ENCODE results near the gene NHSL2. TPM values are rescaled to one million over a fixed set of nuclear protein-coding genes. Genes with fewer than 3 reads are reported as not detected.

Gene NHSL2
- total RNA-seq, 1 experiment from 2014 or later = not detected

GRCh38 chrX:72001906-72002305 lies 91.3 kb downstream of the NHSL2 start:
- Histone ChIP-seq H3K36me3 (ENCODE audit: low read depth) (no peaks in the 10 kb centered on the region), H3K79me2 (ENCODE audit: low read depth) (no peaks in the 10 kb centered on the region), H3K27ac (no peak overlapping the region), H2AFZ (no peak overlapping the region), H3K4me3 (no peak overlapping the region), H3F3A (ENCODE audit: insufficient read depth, low read depth) (no peaks in the 10 kb centered on the region), H3K9me3 (ENCODE audit: insufficient read depth, low read depth) (no peaks in the 10 kb centered on the region), H3K4me2 (no peak overlapping the region), H4K20me1 (ENCODE audit: insufficient read depth) (no peaks in the 10 kb centered on the region), H3K27me3 (ENCODE audit: insufficient read depth, low read depth) (peaks cover 22% of the 10 kb centered on the region; the same call in 1 of the 2 replicates), H3K9me2 (ENCODE audit: insufficient read depth) (no peaks in the 10 kb centered on the region), H3K4me1 (replicated peaks; ENCODE audit: insufficient read depth) (no peaks in the 10 kb centered on the region)
- intact Hi-C loops (cut with micrococcal nuclease; ENCODE audit: unreplicated experiment) = no loop called here
- TF ChIP-seq, protein P1, sequence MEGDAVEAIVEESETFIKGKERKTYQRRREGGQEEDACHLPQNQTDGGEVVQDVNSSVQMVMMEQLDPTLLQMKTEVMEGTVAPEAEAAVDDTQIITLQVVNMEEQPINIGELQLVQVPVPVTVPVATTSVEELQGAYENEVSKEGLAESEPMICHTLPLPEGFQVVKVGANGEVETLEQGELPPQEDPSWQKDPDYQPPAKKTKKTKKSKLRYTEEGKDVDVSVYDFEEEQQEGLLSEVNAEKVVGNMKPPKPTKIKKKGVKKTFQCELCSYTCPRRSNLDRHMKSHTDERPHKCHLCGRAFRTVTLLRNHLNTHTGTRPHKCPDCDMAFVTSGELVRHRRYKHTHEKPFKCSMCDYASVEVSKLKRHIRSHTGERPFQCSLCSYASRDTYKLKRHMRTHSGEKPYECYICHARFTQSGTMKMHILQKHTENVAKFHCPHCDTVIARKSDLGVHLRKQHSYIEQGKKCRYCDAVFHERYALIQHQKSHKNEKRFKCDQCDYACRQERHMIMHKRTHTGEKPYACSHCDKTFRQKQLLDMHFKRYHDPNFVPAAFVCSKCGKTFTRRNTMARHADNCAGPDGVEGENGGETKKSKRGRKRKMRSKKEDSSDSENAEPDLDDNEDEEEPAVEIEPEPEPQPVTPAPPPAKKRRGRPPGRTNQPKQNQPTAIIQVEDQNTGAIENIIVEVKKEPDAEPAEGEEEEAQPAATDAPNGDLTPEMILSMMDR (conservative IDR thresholded peaks at IDR 0.05) = no peak
- TF ChIP-seq EZH2 (IDR thresholded peaks at IDR 0.05; ENCODE audit: low read depth) = no peak
- CTCF ChIA-PET = no interaction called here
- DNase-seq = no peak
- POLR2A ChIA-PET (ENCODE audit: unreplicated experiment) = no interaction called here
- BruUV-seq (replicated peaks) = no TSS peak

DNA sequence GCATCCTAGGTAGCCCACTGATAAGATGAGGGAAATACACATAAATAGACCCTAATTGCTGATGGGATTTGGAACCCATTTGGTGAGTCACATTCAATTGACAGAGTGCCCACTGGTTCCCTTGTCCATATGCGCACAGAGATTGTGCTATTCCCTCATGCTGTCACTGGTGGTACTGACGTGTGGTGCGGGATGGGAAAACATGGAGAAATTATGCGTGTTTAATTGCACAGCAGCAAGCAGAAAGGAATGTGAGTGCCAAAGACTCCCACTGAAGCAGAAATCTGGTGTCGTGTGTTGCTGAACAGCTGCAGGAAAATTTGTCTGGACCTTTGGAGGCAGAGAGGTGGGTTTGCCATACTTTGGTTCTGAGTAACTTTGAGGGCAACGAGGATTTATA lies 92.2 kb downstream of the NHSL2 start:
- Histone ChIP-seq H3K9me3 (ENCODE audit: insufficient read depth, low read depth) (no peaks in the 10 kb centered on the region), H3K9me2 (ENCODE audit: insufficient read depth) (no peaks in the 10 kb centered on the region), H3K4me2 (no peak overlapping the region), H3K27ac (no peak overlapping the region), H3K27me3 (ENCODE audit: insufficient read depth, low read depth) (peaks cover 27% of the 10 kb centered on the region; the same call in 1 of the 2 replicates), H3K4me3 (no peak overlapping the region), H3K36me3 (ENCODE audit: low read depth) (no peaks in the 10 kb centered on the region), H3K4me1 (replicated peaks; ENCODE audit: insufficient read depth) (no peaks in the 10 kb centered on the region), H3K79me2 (ENCODE audit: low read depth) (no peaks in the 10 kb centered on the region), H3F3A (ENCODE audit: insufficient read depth, low read depth) (no peaks in the 10 kb centered on the region), H4K20me1 (ENCODE audit: insufficient read depth) (no peaks in the 10 kb centered on the region), H2AFZ (no peak overlapping the region)
- ChIA-PET CTCF (no interaction called here), POLR2A (ENCODE audit: unreplicated experiment) (no interaction called here)
- DNase-seq = no peak
- BruUV-seq (replicated peaks) = no TSS peak
- intact Hi-C loops (cut with micrococcal nuclease; ENCODE audit: unreplicated experiment) = no loop called here
- TF ChIP-seq, protein P1 (conservative IDR thresholded peaks at IDR 0.05) = no peak
- no peak for TF ChIP-seq EZH2 (IDR thresholded peaks at IDR 0.05; ENCODE audit: low read depth)

DNA sequence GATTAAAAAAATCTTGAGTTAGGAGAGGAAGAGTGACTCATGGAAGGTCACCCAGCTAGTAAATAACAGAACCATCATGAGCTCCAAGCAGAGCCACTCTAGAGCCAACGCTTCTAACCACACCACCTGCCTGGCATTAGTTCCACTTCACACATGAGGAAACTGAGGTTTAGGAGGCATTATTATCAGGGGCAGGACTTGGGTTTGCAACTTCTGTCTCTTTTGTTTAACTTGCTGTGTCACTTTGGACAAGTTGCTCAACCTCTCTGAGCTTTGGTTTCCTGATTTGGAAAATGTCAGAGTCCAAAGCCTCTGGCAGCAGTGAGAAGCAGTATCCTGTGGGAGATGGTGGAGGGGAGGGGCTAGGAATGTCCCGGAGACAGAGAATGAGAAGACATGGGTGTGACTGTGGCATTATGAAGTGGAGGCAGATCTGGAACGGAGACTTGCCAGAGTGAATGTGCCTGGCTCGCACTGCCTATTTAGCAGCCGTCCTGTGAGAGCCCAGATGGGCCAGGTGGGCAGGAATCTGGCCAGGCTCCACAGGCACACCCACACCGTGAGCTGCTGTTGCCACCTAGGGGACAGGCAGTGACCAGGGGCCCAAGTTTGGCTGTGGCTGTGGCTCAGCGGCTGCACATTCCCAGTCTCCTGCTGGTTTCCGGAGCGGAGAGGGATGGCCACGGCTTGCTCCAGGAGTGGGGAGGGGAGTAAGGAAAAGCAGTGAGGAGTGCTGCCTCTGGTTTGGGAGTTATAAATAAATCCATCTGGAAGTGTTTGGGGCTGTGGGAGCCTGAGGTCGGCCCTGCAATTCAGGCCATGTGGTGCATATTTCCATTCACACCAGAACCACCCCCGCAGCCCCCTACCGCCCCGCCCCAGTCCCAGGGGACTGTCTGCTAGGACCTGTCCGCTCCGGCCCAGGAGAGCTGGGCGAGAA lies 93.4 kb downstream of the NHSL2 start:
- no peak for DNase-seq
- intact Hi-C loops (cut with micrococcal nuclease; ENCODE audit: unreplicated experiment) = no loop called here
- Histone ChIP-seq H4K20me1 (ENCODE audit: insufficient read depth) (no peaks in the 10 kb centered on the region), H3K9me2 (ENCODE audit: insufficient read depth) (no peaks in the 10 kb centered on the region), H3K9me3 (ENCODE audit: insufficient read depth, low read depth) (no peaks in the 10 kb centered on the region), H3K4me1 (replicated peaks; ENCODE audit: insufficient read depth) (no peaks in the 10 kb centered on the region), H3K4me2 (no peak overlapping the region), H3K27ac (no peak overlapping the region), H3K27me3 (ENCODE audit: insufficient read depth, low read depth) (peaks cover 30% of the 10 kb centered on the region), H3K79me2 (ENCODE audit: low read depth) (no peaks in the 10 kb centered on the region), H2AFZ (no peak overlapping the region), H3K36me3 (ENCODE audit: low read depth) (no peaks in the 10 kb centered on the region), H3F3A (ENCODE audit: insufficient read depth, low read depth) (no peaks in the 10 kb centered on the region), H3K4me3 (no peak overlapping the region)
- ChIA-PET POLR2A (ENCODE audit: unreplicated experiment) (no interaction called here), CTCF (no interaction called here)
- TF ChIP-seq EZH2 (IDR thresholded peaks at IDR 0.05; ENCODE audit: low read depth) = no peak
- TF ChIP-seq, protein P1 (conservative IDR thresholded peaks at IDR 0.05) = no peak
- BruUV-seq (replicated peaks) = no TSS peak

Data from PC-9 (cell line).